PC-9 (cell line): ENCODE data around the gene GLP1R. TPM values are rescaled to one million over a fixed set of nuclear protein-coding genes. Genes with fewer than 3 reads are reported as not detected.

ENCODE experiments used
- BruUV-seq: library from RNA; stranded (reverse); fragments of 400-500 nt; replicated peaks from 2 replicates; lab custom pipeline; 2021; lab: Mats Ljungman, UMichigan
- CTCF ChIA-PET: fragments of 300-600 bp; sonication (Branson Sonifier 250); formaldehyde crosslinking; loops from one replicate; lab custom pipeline; 2022; ENCODE audit warnings: antibody characterized with exemption; lab: Charles Lee
- POLR2A ChIA-PET: fragments of 300-600 bp; sonication (Branson Sonifier 250); formaldehyde crosslinking; loops from one replicate; lab custom pipeline; 2022; ENCODE audit warnings: antibody characterized with exemption; ENCODE audit not compliant: unreplicated experiment; lab: Charles Lee
- DNase-seq, 2 experiments: peaks; one replicate each; pipeline versions ENCODE4 v3.0.0 to v3.0.0-alpha.2; 2015 to 2022; ENCODE audit warnings: mixed read lengths in 1 of 2
- H2AFZ ChIP-seq: fragments of 200-600 bp; sonication (generic); 2 replicates; pipeline ENCODE4 v1.8.1; 2017; ENCODE audit warnings: antibody characterized with exemption
- H3F3A ChIP-seq: fragments of 200-600 bp; sonication (generic); 2 replicates; pipeline ENCODE4 v1.8.1; 2017; ENCODE audit warnings: antibody characterized with exemption, mild to moderate bottlenecking, low read depth; ENCODE audit not compliant: insufficient read depth
- H3K27ac ChIP-seq: fragments of 200-600 bp; sonication (generic); 2 replicates; pipeline ENCODE4 v1.6.1; 2016; ENCODE audit warnings: mixed run types
- H3K27me3 ChIP-seq: fragments of 200-600 bp; sonication (generic); 2 replicates; pipeline ENCODE4 v1.6.1; 2016; ENCODE audit warnings: low read depth, mixed run types; ENCODE audit not compliant: insufficient read depth
- H3K36me3 ChIP-seq: fragments of 200-600 bp; sonication (generic); 2 replicates; pipeline ENCODE4 v1.6.1; 2016; ENCODE audit warnings: low read depth, mixed run types
- H3K4me1 ChIP-seq: fragments of 200-600 bp; sonication (generic); replicated peaks from 2 replicates; pipeline ENCODE4 v1.6.1; 2016; ENCODE audit warnings: mixed run types; ENCODE audit not compliant: insufficient read depth
- H3K4me2 ChIP-seq: fragments of 200-600 bp; sonication (generic); 2 replicates; pipeline ENCODE4 v1.6.1; 2017; ENCODE audit warnings: mixed run types
- H3K4me3 ChIP-seq: fragments of 200-600 bp; sonication (generic); 2 replicates; pipeline ENCODE4 v1.6.1; 2016; ENCODE audit warnings: mixed run types
- H3K79me2 ChIP-seq: fragments of 200-600 bp; sonication (generic); 2 replicates; pipeline ENCODE4 v1.6.1; 2017; ENCODE audit warnings: low read depth, mixed run types
- H3K9me2 ChIP-seq: fragments of 200-600 bp; sonication (generic); 2 replicates; pipeline ENCODE4 v1.8.1; 2017; ENCODE audit warnings: mild to moderate bottlenecking; ENCODE audit not compliant: insufficient read depth
- H3K9me3 ChIP-seq: fragments of 200-600 bp; sonication (generic); 2 replicates; pipeline ENCODE4 v1.8.1; 2016; ENCODE audit warnings: low read depth; ENCODE audit not compliant: insufficient read depth
- H4K20me1 ChIP-seq: fragments of 200-600 bp; sonication (generic); 2 replicates; pipeline ENCODE4 v1.8.1; 2017; ENCODE audit not compliant: insufficient read depth
- EZH2 ChIP-seq: fragments of 200-600 bp; sonication (generic); IDR thresholded peaks from 2 replicates; pipeline ENCODE4 v1.8.0; 2017; ENCODE audit warnings: antibody characterized with exemption, low read depth
- intact Hi-C: fragments of 100-400 bp; cut with micrococcal nuclease; formaldehyde crosslinking; loops from one replicate; pipeline ENCODE4 v1.10.0; 2022; ENCODE audit not compliant: unreplicated experiment
- total RNA-seq: library from RNA; stranded (reverse); gene quantifications from 2 replicates; pipeline ENCODE4 v1.2.3, GENCODE V29; 2021
- TF ChIP-seq, protein P1 (sequence below): fragments of 200-600 bp; sonication (generic); conservative IDR thresholded peaks from 2 replicates; pipeline ENCODE4 v1.6.1; 2017; ENCODE audit warnings: mixed run types, antibody characterized with exemption, mild to moderate bottlenecking, moderate library complexity

The GLP1R gene
- total RNA-seq, 1 experiment from 2014 or later, result not detected

DNA sequence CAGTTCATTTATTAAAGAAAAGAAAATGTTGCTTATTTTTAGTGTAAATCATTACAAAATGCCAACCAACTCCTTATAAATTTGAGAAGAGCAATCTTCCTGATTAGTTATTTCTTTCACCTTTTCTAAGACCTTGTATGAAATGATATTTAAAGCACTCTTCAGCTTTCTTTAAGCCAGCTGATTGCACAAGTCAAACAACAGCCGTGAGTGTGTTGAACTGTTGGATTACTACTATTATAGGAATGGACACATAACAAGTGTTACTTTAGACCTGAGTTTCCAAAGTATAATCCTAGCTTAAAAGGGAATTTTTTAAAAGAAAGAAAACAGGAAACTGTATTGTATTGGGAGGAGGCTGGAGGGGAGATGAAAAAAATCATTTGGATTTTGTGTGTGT lies 26.8 kb upstream of the GLP1R start:
- Histone ChIP-seq H3K4me3 (no peak overlapping the region), H3K4me2 (no peak overlapping the region), H3K79me2 (no peaks in the 10 kb centered on the region), H3K27me3 (peaks cover 96% of the 10 kb centered on the region), H3K9me3 (no peaks in the 10 kb centered on the region), H3K9me2 (no peaks in the 10 kb centered on the region), H2AFZ (no peak overlapping the region), H3K36me3 (no peaks in the 10 kb centered on the region), H3K27ac (no peak overlapping the region), H3K4me1 (no peaks in the 10 kb centered on the region), H4K20me1 (no peaks in the 10 kb centered on the region), H3F3A (no peaks in the 10 kb centered on the region)
- ChIA-PET CTCF (no interaction called here), POLR2A (no interaction called here)
- intact Hi-C loops, result no loop called here
- no TSS peak for BruUV-seq
- no peak for DNase-seq
- no peak for TF ChIP-seq EZH2
- TF ChIP-seq, protein P1, sequence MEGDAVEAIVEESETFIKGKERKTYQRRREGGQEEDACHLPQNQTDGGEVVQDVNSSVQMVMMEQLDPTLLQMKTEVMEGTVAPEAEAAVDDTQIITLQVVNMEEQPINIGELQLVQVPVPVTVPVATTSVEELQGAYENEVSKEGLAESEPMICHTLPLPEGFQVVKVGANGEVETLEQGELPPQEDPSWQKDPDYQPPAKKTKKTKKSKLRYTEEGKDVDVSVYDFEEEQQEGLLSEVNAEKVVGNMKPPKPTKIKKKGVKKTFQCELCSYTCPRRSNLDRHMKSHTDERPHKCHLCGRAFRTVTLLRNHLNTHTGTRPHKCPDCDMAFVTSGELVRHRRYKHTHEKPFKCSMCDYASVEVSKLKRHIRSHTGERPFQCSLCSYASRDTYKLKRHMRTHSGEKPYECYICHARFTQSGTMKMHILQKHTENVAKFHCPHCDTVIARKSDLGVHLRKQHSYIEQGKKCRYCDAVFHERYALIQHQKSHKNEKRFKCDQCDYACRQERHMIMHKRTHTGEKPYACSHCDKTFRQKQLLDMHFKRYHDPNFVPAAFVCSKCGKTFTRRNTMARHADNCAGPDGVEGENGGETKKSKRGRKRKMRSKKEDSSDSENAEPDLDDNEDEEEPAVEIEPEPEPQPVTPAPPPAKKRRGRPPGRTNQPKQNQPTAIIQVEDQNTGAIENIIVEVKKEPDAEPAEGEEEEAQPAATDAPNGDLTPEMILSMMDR, result no peak

DNA sequence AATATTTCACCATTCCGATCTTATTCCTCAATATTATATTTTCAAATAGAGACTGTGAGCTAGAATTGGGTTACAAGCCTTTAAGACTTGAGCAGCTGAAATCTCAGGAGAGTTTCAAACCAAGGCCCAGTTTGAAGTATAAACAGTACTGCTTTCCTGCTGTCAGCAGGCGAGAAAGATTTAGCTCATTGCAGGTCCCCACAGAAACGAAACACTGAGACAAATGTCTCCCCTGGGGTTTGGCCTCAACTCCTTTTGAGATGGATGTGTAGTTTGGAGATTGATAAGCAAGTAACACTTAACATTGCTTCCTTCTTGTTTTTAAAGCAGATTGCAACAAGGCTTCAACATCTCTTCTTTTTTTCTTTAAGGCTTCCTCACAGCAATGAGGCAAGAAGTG lies 22.4 kb upstream of the GLP1R start:
- BruUV-seq, result no TSS peak
- intact Hi-C loops, result no loop called here
- Histone ChIP-seq H3K9me3 (no peaks in the 10 kb centered on the region), H3K27ac (no peak overlapping the region), H3K36me3 (no peaks in the 10 kb centered on the region), H3F3A (no peaks in the 10 kb centered on the region), H3K9me2 (no peaks in the 10 kb centered on the region; the same call in 1 of the 2 replicates), H3K79me2 (no peaks in the 10 kb centered on the region), H3K27me3 (peaks cover 88% of the 10 kb centered on the region), H4K20me1 (0 out of 2 replicates have a peak, but pooled peaks cover 4% of the 10 kb centered on the region), H3K4me1 (no peaks in the 10 kb centered on the region), H3K4me2 (no peak overlapping the region), H3K4me3 (no peak overlapping the region), H2AFZ (no peak overlapping the region)
- DNase-seq, result no peak
- ChIA-PET CTCF (interaction anchor here (0.6 kb wide), 1 partner anchor 344 kb away, joined by 3 read pairs; no protein-coding TSS in a partner anchor), POLR2A (no interaction called here)
- no peak for TF ChIP-seq EZH2
- TF ChIP-seq, protein P1, result no peak

DNA sequence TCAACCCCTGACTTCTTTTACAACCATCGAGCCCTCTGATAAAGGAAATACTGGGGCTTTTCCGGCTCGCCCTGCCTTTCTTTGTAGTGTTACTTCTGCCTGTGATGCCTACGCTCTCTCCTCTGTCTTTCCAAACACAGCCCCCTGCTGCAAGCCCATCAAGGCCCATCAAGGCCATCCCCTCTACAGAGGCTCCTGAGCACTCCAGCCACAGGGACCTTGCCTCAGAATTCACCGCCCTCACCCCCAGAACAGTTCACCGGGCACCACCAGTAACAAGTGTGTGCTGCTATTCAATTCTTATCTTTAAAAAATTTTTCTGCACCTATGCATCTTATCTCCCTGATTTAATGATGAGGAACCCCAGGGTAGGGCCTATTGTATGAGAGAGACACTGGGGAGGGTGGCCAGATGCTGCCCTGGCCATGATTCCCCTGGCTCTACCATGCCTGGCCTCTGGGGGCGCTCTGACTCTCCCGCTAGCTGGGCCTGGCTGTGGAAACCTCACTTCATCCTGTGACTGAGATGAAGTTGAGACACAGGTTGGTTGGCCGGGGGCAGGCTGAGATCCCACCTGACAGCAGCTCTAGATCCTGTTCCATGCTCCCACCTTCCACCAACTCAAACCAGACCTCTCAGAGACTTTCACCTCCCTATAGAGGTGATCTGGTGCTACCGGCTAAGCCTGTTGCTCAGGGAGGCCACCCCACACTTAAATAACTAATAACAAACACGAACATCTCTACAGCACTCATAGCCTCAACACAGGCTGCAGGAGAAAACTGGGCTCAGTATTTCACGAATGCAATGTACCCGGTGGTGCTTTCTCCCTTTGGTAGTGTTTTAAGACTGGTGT lies 19.2 kb upstream of the GLP1R start:
- Histone ChIP-seq H3K27ac (no peak overlapping the region), H2AFZ (no peak overlapping the region), H3K36me3 (no peaks in the 10 kb centered on the region), H3F3A (no peaks in the 10 kb centered on the region), H4K20me1 (0 out of 2 replicates have a peak, but pooled peaks cover 4% of the 10 kb centered on the region), H3K27me3 (peaks cover 85% of the 10 kb centered on the region), H3K4me1 (no peaks in the 10 kb centered on the region), H3K9me3 (no peaks in the 10 kb centered on the region), H3K4me3 (no peak overlapping the region), H3K9me2 (no peaks in the 10 kb centered on the region; the same call in 1 of the 2 replicates), H3K79me2 (no peaks in the 10 kb centered on the region), H3K4me2 (no peak overlapping the region)
- no TSS peak for BruUV-seq
- DNase-seq, result peak in 1 of 2 experiments; percentile 26
- intact Hi-C loops, result loop anchor here (1.0 kb wide), 1 partner anchor 137 kb away; no protein-coding TSS in a partner anchor
- CTCF ChIA-PET, result no interaction called here
- POLR2A ChIA-PET, result no interaction called here
- TF ChIP-seq EZH2, result no peak
- TF ChIP-seq, protein P1, result peak; percentile 84
